ENCODE measurements around the gene TBXAS1.

The TBXAS1 gene

GRCh38 chr7:139853506-139854123 is 24.6 kb downstream of the TBXAS1 start:
- Histone ChIP-seq H3K79me2 (ENCODE audit: low read length) (no peaks in the 10 kb centered on the region), H3K36me3 (replicated peaks; ENCODE audit: insufficient read depth, low read length) (no peaks in the 10 kb centered on the region), H3K4me1 (ENCODE audit: low read length) (peaks cover 24% of the 10 kb centered on the region), H3K4me3 (ENCODE audit: low read length) (no peak overlapping the region), H4K20me1 (ENCODE audit: insufficient read depth, low read length) (no peaks in the 10 kb centered on the region), H3K27me3 (replicated peaks; ENCODE audit: insufficient read depth, low read length) (no peaks in the 10 kb centered on the region), H3K9ac (ENCODE audit: low read length) (no peak overlapping the region), H3K9me2 (replicated peaks; ENCODE audit: insufficient read depth, low read length) (no peaks in the 10 kb centered on the region), H3K27ac (ENCODE audit: low read length) (no peak overlapping the region), H2AFZ (ENCODE audit: low read length) (no peak overlapping the region), H3K9me3 (replicated peaks; ENCODE audit: insufficient read depth, low read length) (no peaks in the 10 kb centered on the region), H3K4me2 (ENCODE audit: low read depth, low read length) (no peak overlapping the region), H3F3A (ENCODE audit: insufficient read depth, low read length) (peaks cover 11% of the 10 kb centered on the region)
- TF ChIP-seq EZH2 (optimal IDR thresholded peaks at IDR 0.05; ENCODE audit: low read depth, low read length), result no peak
- TF ChIP-seq EZH2phosphoT487 (IDR thresholded peaks at IDR 0.05; ENCODE audit: low read length), result no peak
- no peak for TF ChIP-seq CTCF (IDR thresholded peaks at IDR 0.05; ENCODE audit: low read length)
- DNase-seq, result no peak

GRCh38 chr7:139854124-139854511 is 25.1 kb downstream of the TBXAS1 start:
- DNase-seq, result no peak

DNA sequence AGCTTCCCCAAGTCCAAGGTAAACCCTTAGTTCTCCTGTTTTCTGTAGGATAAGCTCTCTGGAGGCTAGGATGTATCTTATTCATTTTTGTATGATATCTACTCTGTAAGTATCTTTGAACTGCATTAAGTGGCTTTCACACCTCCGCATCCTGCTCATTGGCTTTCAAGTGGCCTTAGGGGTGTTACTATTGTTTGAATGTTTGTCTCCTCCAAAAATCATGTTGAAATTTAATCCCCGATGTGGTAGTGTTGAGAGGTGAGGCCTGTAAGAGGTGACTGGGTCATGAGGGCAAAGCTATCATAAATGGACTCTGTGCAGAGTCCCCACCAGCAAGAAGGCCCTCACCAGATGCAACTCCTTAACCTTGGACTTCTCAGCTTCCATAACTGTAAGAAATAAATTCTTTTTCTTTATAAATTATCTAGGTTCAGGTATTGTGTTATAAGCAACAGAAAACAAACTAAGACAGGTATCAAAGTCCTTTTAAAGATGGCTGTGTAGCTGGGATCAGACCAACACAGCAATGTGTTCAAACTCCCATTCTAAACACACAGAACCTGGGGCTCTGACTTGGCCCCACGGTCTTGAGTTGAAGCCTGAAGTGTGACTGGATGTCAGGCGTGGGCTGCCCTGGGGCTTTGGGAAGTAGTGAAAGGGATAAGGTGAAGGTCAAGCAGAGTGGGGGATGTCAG is 25.9 kb downstream of the TBXAS1 start:
- Histone ChIP-seq H3K27ac (ENCODE audit: low read length) (peak overlapping the region; percentile 83), H3K4me3 (ENCODE audit: low read length) (no peak overlapping the region), H3K36me3 (replicated peaks; ENCODE audit: insufficient read depth, low read length) (no peaks in the 10 kb centered on the region), H3K4me1 (ENCODE audit: low read length) (peaks cover 24% of the 10 kb centered on the region), H3K4me2 (ENCODE audit: low read depth, low read length) (peak overlapping the region; percentile 43), H3K27me3 (replicated peaks; ENCODE audit: insufficient read depth, low read length) (no peaks in the 10 kb centered on the region), H3F3A (ENCODE audit: insufficient read depth, low read length) (peaks cover 11% of the 10 kb centered on the region), H4K20me1 (ENCODE audit: insufficient read depth, low read length) (no peaks in the 10 kb centered on the region), H3K9me3 (replicated peaks; ENCODE audit: insufficient read depth, low read length) (no peaks in the 10 kb centered on the region), H3K9me2 (replicated peaks; ENCODE audit: insufficient read depth, low read length) (no peaks in the 10 kb centered on the region), H2AFZ (ENCODE audit: low read length) (peak overlapping the region; percentile 84), H3K9ac (ENCODE audit: low read length) (peak overlapping the region; percentile 31; the same call in 1 of the 2 replicates), H3K79me2 (ENCODE audit: low read length) (no peaks in the 10 kb centered on the region)
- no peak for TF ChIP-seq EZH2 (optimal IDR thresholded peaks at IDR 0.05; ENCODE audit: low read depth, low read length)
- TF ChIP-seq CTCF (IDR thresholded peaks at IDR 0.05; ENCODE audit: low read length), result no peak
- no peak for TF ChIP-seq EZH2phosphoT487 (IDR thresholded peaks at IDR 0.05; ENCODE audit: low read length)
- no peak for DNase-seq

More at GRCh38 chr7:139854124-139854511, 25.1 kb downstream of the TBXAS1 start:
- Histone ChIP-seq H3K36me3 (replicated peaks; ENCODE audit: insufficient read depth, low read length) (no peaks in the 10 kb centered on the region), H4K20me1 (ENCODE audit: insufficient read depth, low read length) (no peaks in the 10 kb centered on the region), H3K27ac (ENCODE audit: low read length) (no peak overlapping the region), H3K79me2 (ENCODE audit: low read length) (no peaks in the 10 kb centered on the region), H3F3A (ENCODE audit: insufficient read depth, low read length) (peaks cover 11% of the 10 kb centered on the region), H3K4me3 (ENCODE audit: low read length) (no peak overlapping the region), H2AFZ (ENCODE audit: low read length) (no peak overlapping the region), H3K27me3 (replicated peaks; ENCODE audit: insufficient read depth, low read length) (no peaks in the 10 kb centered on the region), H3K9me3 (replicated peaks; ENCODE audit: insufficient read depth, low read length) (no peaks in the 10 kb centered on the region), H3K9ac (ENCODE audit: low read length) (no peak overlapping the region), H3K9me2 (replicated peaks; ENCODE audit: insufficient read depth, low read length) (no peaks in the 10 kb centered on the region), H3K4me1 (ENCODE audit: low read length) (peaks cover 24% of the 10 kb centered on the region), H3K4me2 (ENCODE audit: low read depth, low read length) (no peak overlapping the region)
- TF ChIP-seq CTCF (IDR thresholded peaks at IDR 0.05; ENCODE audit: low read length), result no peak
- no peak for TF ChIP-seq EZH2phosphoT487 (IDR thresholded peaks at IDR 0.05; ENCODE audit: low read length)
- TF ChIP-seq EZH2 (optimal IDR thresholded peaks at IDR 0.05; ENCODE audit: low read depth, low read length), result no peak
